ENCODE results near the gene ZNF100. TPM values are rescaled to one million over a fixed set of nuclear protein-coding genes. Genes with fewer than 3 reads are reported as not detected.
"Not testable (repeated sequence)": the region's sequence is repeated elsewhere in the genome, so short reads cannot be mapped to it uniquely, and the experiment has no call there.

The ZNF100 gene
- polyA plus RNA-seq, 3 donors, result 2.1 to 10.8 (median 8.6) TPM

- Histone ChIP-seq H3K4me1 (ENCODE audit: control insufficient read depth in 1 of 2, insufficient read depth in 2 of 2, low read length in 2 of 2) (peaks cover 6% of the 10 kb centered on the region in 2 donors), H3K79me2 (ENCODE audit: insufficient read depth, low read length) (no peaks in the 10 kb centered on the region), H3K9ac (ENCODE audit: insufficient read depth, low read length, poor library complexity, severe bottlenecking) (peak overlapping the region; percentile 19), H3K27ac (ENCODE audit: low read depth in 1 of 2, low read length in 2 of 2) (no peak overlapping the region), H4K20me1 (ENCODE audit: insufficient read depth, low read length) (no peaks in the 10 kb centered on the region), H3K36me3 (replicated peaks in 1 of 2; ENCODE audit: control insufficient read depth in 1 of 2, insufficient read depth in 2 of 2, low read length in 2 of 2) (no peaks in the 10 kb centered on the region), H3K27me3 (ENCODE audit: control insufficient read depth in 2 of 2, insufficient read depth in 2 of 2, low read length in 2 of 2) (peaks cover 0 to 2% of the 10 kb centered on the region in 2 donors), H3K9me3 (replicated peaks in 1 of 2; ENCODE audit: control insufficient read depth in 1 of 2, insufficient read depth in 1 of 2, low read length in 2 of 2) (peaks cover 10 to 23% of the 10 kb centered on the region in 2 donors), H2AFZ (ENCODE audit: insufficient read depth, low read depth, low read length, poor library complexity, severe bottlenecking) (peak overlapping the region; percentile 62), H3K4me2 (replicated peaks; ENCODE audit: extremely low read depth, low read length, poor library complexity, severe bottlenecking) (peak overlapping the region; percentile 64), H3K4me3 (replicated peaks in 1 of 3; ENCODE audit: low read depth in 2 of 3, low read length in 3 of 3) (peak overlapping the region in 1 of 3 experiments; percentile 58)
- H3K9me3 Mint-ChIP-seq, result peaks cover 12 to 33% (median 20%) of the 10 kb centered on the region in 7 donors
- DNase-seq, result peak in 1 of 3 donors; percentile 5
- peak overlapping the region; percentile 63 to 72 for H3K4me3 Mint-ChIP-seq
- H3K27me3 Mint-ChIP-seq (ENCODE audit: low read depth in 3 of 3), result peaks cover 0 to 5% (median 0%) of the 10 kb centered on the region in 3 donors
- peak; percentile 28 for TF ChIP-seq CTCF (IDR thresholded peaks at IDR 0.05)
- 72% methylated on average over 32 of the region's 38 CpGs for WGBS (ENCODE audit: insufficient coverage)
- intact Hi-C loops (cut with micrococcal nuclease), result no loop called here
- H3K4me1 Mint-ChIP-seq, result peaks cover 11% of the 10 kb centered on the region
- no peak overlapping the region for H3K27ac Mint-ChIP-seq
- H3K36me3 Mint-ChIP-seq, result no peaks in the 10 kb centered on the region
Observed at GRCh38 chr19:21677696-21678418, 89.5 kb downstream of the ZNF100 start.

DNA sequence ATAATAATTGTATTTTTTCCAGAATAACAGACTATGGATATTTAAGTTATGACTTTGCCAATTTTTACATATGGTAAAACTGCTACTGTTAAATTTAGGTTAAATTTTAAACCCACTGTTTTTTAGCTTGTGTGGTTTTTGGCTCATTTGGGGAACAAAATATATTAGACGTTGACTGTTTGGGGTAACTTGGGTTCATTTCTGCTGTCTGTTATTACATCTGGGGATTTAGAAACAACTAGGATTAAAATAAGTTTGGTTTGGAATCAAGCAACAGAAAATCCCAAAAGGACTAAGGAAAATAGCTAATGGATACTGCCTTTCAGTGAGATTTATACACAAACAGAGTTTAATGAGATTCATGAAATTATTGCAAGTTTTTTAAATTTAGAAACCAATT is 92.9 kb downstream of the ZNF100 start:
- WGBS (ENCODE audit: insufficient coverage), result no CpG with 5 or more reads among the region's 1 CpG
- no peak for TF ChIP-seq CTCF (IDR thresholded peaks at IDR 0.05)
- Histone ChIP-seq H3K9ac (ENCODE audit: insufficient read depth, low read length, poor library complexity, severe bottlenecking) (no peak overlapping the region), H3K4me2 (replicated peaks; ENCODE audit: extremely low read depth, low read length, poor library complexity, severe bottlenecking) (no peak overlapping the region), H3K79me2 (ENCODE audit: insufficient read depth, low read length) (no peaks in the 10 kb centered on the region), H3K4me3 (replicated peaks in 1 of 3; ENCODE audit: low read depth in 2 of 3, low read length in 3 of 3) (no peak overlapping the region), H3K4me1 (ENCODE audit: control insufficient read depth in 1 of 2, insufficient read depth in 2 of 2, low read length in 2 of 2) (peaks cover 6% of the 10 kb centered on the region in 2 donors), H3K36me3 (replicated peaks in 1 of 2; ENCODE audit: control insufficient read depth in 1 of 2, insufficient read depth in 2 of 2, low read length in 2 of 2) (no peaks in the 10 kb centered on the region), H3K27ac (ENCODE audit: low read depth in 1 of 2, low read length in 2 of 2) (no peak overlapping the region), H3K27me3 (ENCODE audit: control insufficient read depth in 2 of 2, insufficient read depth in 2 of 2, low read length in 2 of 2) (peaks cover 0 to 2% of the 10 kb centered on the region in 2 donors), H2AFZ (ENCODE audit: insufficient read depth, low read depth, low read length, poor library complexity, severe bottlenecking) (no peak overlapping the region), H4K20me1 (ENCODE audit: insufficient read depth, low read length) (no peaks in the 10 kb centered on the region), H3K9me3 (replicated peaks in 1 of 2; ENCODE audit: control insufficient read depth in 1 of 2, insufficient read depth in 1 of 2, low read length in 2 of 2) (peaks cover 0 to 11% of the 10 kb centered on the region in 2 donors)
- DNase-seq, result no peak
- peaks cover 11% of the 10 kb centered on the region for H3K4me1 Mint-ChIP-seq
- intact Hi-C loops (cut with micrococcal nuclease), result no loop called here
- no peaks in the 10 kb centered on the region for H3K36me3 Mint-ChIP-seq
- peaks cover 0 to 5% (median 0%) of the 10 kb centered on the region in 3 donors for H3K27me3 Mint-ChIP-seq (ENCODE audit: low read depth in 3 of 3)
- no peak overlapping the region for H3K4me3 Mint-ChIP-seq
- peaks cover 2 to 31% (median 11%) of the 10 kb centered on the region in 7 donors for H3K9me3 Mint-ChIP-seq
- H3K27ac Mint-ChIP-seq, result no peak overlapping the region

DNA sequence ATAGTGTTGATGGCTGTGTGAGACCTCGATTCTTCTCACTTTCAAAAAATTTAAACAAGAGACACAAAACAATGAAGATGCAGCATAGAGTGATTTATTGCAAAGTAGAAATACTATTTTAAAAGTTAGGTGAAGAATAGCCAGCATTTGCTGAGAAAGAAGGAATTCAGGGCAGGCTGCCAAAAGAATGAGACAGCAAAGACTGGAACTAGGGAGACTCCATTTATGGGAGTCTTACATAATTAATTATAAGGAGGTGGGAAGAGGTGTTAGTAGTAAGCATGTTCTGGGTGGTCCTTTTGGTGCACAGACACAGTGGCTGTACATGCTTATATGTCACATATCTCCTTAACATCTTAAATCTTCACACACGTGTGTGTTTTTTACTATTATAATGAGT is 93.9 kb downstream of the ZNF100 start:
- H3K4me2 ChIP-seq (replicated peaks; ENCODE audit: extremely low read depth, low read length, poor library complexity, severe bottlenecking); H4K20me1 ChIP-seq (ENCODE audit: insufficient read depth, low read length); DNase-seq; H3K36me3 Mint-ChIP-seq; H2AFZ ChIP-seq (ENCODE audit: insufficient read depth, low read depth, low read length, poor library complexity, severe bottlenecking); H3K9ac ChIP-seq (ENCODE audit: insufficient read depth, low read length, poor library complexity, severe bottlenecking); H3K4me3 ChIP-seq (replicated peaks in 1 of 3; ENCODE audit: low read depth in 2 of 3, low read length in 3 of 3); H3K36me3 ChIP-seq (replicated peaks in 1 of 2; ENCODE audit: control insufficient read depth in 1 of 2, insufficient read depth in 2 of 2, low read length in 2 of 2); intact Hi-C loops (cut with micrococcal nuclease); H3K4me1 ChIP-seq (ENCODE audit: control insufficient read depth in 1 of 2, insufficient read depth in 2 of 2, low read length in 2 of 2); H3K27me3 ChIP-seq (ENCODE audit: control insufficient read depth in 2 of 2, insufficient read depth in 2 of 2, low read length in 2 of 2); H3K27me3 Mint-ChIP-seq (ENCODE audit: low read depth in 3 of 3); H3K27ac ChIP-seq (ENCODE audit: low read depth in 1 of 2, low read length in 2 of 2); H3K79me2 ChIP-seq (ENCODE audit: insufficient read depth, low read length); H3K27ac Mint-ChIP-seq; H3K4me3 Mint-ChIP-seq; H3K9me3 ChIP-seq (replicated peaks in 1 of 2; ENCODE audit: control insufficient read depth in 1 of 2, insufficient read depth in 1 of 2, low read length in 2 of 2): not testable (repeated sequence)
- Mint-ChIP-seq H3K9me3 (peaks cover 1 to 27% (median 6%) of the 10 kb centered on the region in 7 donors), H3K4me1 (peaks cover 10% of the 10 kb centered on the region)
- no CpG with 5 or more reads among the region's 2 CpGs for WGBS (ENCODE audit: insufficient coverage)
